GM12801 (cell line): Measurements from ENCODE around the gene FCER1G.

Source experiments
- CTCF ChIP-seq: IDR thresholded peaks from one replicate; pipeline ENCODE4 v1.5.1; 2011; ENCODE audit warnings: control low read depth; ENCODE audit not compliant: insufficient read length; ENCODE audit errors: extremely low read depth

FCER1G gene

DNA sequence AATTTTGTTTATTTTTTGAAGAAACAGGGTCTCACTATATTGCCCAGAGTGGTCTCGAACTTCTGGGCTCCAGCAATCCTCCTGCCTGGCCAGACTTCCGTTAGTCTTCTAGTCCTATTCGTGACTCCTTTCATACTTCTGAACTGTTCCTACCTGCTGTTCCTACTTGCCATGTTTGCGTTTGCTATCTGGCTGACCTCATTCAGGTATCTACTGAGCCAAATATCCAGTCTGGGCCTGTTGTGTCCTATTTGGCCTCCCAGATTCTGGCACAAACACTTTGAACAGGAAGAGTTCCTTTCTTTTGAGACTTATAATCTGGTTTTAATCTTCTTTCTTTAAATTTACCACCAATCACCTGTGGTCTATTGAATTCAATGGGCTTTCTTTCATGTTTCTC is 29.8 kb downstream of the FCER1G start:
- TF ChIP-seq CTCF: no peak

GRCh38 chr1:161250829-161251228 is 35.7 kb downstream of the FCER1G start:
- TF ChIP-seq CTCF: no peak

DNA sequence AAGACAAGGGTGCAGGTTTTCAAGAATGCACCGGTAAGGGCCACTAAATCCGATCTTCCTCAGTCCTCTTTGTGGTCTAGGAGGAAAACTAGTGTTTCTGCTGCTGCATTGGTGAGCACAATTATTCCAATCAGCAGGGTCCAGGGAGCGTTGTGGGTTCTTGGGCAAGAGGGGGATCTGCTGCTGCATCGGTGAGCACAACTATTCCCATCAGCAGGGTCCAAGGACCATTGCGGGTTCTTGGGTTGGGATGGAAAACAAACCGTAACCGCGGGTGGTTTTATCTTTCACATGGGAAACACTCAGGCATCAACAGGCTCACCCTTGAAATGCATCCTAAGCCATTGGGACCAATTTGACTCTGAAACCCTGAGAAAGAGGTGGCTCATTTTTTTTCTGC is 36.5 kb downstream of the FCER1G start:
- no peak for TF ChIP-seq CTCF

- no peak for TF ChIP-seq CTCF
Observed at GRCh38 chr1:161258439-161259344, 43.6 kb downstream of the FCER1G start, which contains the start of gene PCP4L1. TSS of gene PCP4L1 (plus strand) at chr1:161258745. CDS start at chr1:161258975, 230 bp downstream.

- no peak for TF ChIP-seq CTCF
Observed at GRCh38 chr1:161259345-161259702, 44.2 kb downstream of the FCER1G start.

DNA sequence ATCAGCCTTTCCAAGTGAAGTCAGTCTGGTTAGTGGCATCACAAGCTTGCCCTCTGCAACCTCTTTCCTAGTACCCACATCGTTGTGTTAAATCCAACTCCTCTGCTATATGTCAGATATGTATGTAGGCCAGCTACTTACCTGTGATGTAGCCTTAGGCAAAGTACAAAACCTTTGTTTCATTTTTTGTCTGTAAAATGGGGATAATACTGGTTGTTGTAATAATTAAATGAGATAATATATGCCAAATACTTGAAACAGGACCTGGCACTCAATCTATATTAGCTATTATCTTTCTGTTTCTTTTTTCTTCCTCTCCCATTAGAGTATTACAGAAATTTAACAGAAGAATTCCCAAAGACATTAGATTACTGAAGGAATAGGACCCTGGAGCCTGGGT is 44.7 kb downstream of the FCER1G start:
- no peak for TF ChIP-seq CTCF

- TF ChIP-seq CTCF: no peak
Observed at GRCh38 chr1:161260376-161261260, 45.5 kb downstream of the FCER1G start.
